ENCODE measurements around the gene ABCA3.

ABCA3 gene

DNA sequence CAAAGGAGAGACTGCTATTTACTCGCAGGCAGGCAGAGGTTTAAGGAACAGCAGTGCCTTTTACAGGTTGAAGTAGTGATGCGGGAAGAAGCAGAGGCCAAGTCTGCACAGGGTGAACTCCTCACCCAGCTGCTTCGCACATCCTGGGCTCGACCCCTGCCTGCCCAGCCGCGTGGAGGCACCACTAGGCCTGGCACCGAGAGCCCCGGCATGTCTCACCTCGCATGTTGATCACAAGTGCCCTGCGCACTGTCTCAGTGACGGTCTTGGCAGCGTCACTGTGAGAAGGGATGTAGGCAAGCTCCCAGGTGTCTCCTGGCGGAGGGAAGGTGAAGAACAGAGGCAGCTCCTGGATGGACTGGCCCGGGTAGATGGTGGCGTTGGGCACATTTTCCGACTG lies 14.7 kb downstream of the ABCA3 start:
- Histone ChIP-seq H3K36me3 (peaks cover 70% of the 10 kb centered on the region), H3K4me3 (ENCODE audit: low read depth, low read length) (no peak overlapping the region), H3K9me3 (no peaks in the 10 kb centered on the region), H3K27me3 (no peaks in the 10 kb centered on the region), H3K4me1 (no peaks in the 10 kb centered on the region)
- no peak for DNase-seq
- TF ChIP-seq, protein P1, sequence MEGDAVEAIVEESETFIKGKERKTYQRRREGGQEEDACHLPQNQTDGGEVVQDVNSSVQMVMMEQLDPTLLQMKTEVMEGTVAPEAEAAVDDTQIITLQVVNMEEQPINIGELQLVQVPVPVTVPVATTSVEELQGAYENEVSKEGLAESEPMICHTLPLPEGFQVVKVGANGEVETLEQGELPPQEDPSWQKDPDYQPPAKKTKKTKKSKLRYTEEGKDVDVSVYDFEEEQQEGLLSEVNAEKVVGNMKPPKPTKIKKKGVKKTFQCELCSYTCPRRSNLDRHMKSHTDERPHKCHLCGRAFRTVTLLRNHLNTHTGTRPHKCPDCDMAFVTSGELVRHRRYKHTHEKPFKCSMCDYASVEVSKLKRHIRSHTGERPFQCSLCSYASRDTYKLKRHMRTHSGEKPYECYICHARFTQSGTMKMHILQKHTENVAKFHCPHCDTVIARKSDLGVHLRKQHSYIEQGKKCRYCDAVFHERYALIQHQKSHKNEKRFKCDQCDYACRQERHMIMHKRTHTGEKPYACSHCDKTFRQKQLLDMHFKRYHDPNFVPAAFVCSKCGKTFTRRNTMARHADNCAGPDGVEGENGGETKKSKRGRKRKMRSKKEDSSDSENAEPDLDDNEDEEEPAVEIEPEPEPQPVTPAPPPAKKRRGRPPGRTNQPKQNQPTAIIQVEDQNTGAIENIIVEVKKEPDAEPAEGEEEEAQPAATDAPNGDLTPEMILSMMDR (IDR thresholded peaks at IDR 0.05; ENCODE audit: low read depth, low read length), result no peak

DNA sequence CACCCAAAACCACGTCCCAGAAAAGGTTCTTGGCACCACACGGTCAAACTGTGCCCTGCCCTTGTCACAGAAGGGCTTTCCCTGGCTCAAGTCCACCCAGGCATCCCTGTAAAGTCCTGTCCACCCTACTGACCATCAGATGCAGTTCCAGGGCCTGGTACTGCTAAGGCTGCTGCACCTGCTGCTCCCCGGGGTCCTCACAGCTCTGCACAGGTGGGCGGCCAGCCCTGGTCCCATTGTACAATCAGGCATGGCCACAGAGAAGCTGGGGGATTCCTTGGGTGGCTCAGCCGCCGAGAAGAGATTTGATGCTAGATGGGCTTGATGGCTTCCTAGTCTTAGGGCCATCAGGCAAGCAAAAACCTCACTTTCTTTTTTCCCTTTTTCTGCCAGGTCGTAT lies 15.3 kb downstream of the ABCA3 start:
- no peaks in the 10 kb centered on the region for H3K9me3 ChIP-seq
- no peaks in the 10 kb centered on the region for H3K4me1 ChIP-seq
- DNase-seq, result no peak
- TF ChIP-seq, protein P1 (IDR thresholded peaks at IDR 0.05; ENCODE audit: low read depth, low read length), result no peak
- no peak overlapping the region for H3K4me3 ChIP-seq (ENCODE audit: low read depth, low read length)
- H3K27me3 ChIP-seq, result no peaks in the 10 kb centered on the region
- H3K36me3 ChIP-seq, result peaks cover 70% of the 10 kb centered on the region

DNA sequence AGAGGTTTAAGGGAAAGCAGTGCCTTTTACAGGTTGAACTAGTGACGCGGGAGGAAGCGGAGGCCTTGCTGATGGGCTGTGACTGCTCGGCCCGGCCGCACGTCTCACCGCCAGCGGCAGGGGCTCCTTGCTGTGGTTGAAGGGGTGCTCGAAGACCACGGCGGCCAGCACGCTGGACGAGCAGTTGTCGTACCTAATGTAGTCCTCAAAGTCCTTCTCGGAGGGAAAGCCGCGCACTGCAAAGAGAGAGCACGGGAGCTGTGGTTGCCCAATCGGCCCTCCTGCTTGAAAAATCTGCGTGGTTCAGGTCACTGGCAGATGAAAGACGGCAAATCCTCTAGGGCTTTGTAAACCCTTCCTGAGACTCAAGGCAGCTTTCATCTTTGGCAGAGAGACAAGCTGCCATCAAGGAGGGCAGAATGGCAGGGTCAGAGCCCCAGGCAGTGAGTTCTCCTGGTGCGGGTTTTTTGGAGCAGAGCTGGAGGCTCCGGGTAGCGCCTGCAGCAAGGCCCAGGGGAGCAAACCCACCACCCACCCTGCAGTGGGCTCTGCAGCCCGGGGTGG lies 16.1 kb downstream of the ABCA3 start:
- H3K9me3 ChIP-seq, result no peaks in the 10 kb centered on the region
- TF ChIP-seq, protein P1 (IDR thresholded peaks at IDR 0.05; ENCODE audit: low read depth, low read length), result no peak
- peaks cover 72% of the 10 kb centered on the region for H3K36me3 ChIP-seq

DNA sequence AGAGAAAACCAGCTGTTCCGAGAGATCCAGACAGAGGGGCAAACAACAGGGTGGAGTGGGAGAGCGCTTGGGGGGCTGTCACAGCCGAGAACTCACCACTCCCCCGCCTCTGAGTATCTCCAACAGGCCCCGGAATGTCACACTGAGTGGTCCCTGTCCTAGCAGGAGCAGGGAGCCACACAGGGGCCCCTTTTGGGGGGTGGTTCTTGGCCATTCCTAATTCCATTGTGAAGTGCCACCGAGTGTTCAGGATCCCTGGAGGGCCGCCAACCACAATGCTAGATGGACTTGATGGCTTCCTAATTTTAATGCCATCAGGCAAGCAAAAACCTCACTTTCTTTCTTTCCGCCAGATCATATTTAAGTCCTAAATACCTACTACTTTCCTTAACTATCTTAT lies 16.8 kb downstream of the ABCA3 start:
- TF ChIP-seq, protein P1 (IDR thresholded peaks at IDR 0.05; ENCODE audit: low read depth, low read length), result no peak
- no peaks in the 10 kb centered on the region for H3K9me3 ChIP-seq
- H3K4me3 ChIP-seq (ENCODE audit: low read depth, low read length), result no peak overlapping the region
- DNase-seq, result no peak
- H3K4me1 ChIP-seq, result no peaks in the 10 kb centered on the region
- no peaks in the 10 kb centered on the region for H3K27me3 ChIP-seq
- H3K36me3 ChIP-seq, result peaks cover 76% of the 10 kb centered on the region

More for the DNA sequence above, 16.1 kb downstream of the ABCA3 start:
- DNase-seq, result no peak
- H3K4me3 ChIP-seq (ENCODE audit: low read depth, low read length), result no peak overlapping the region
- no peaks in the 10 kb centered on the region for H3K4me1 ChIP-seq
- no peaks in the 10 kb centered on the region for H3K27me3 ChIP-seq

DNA sequence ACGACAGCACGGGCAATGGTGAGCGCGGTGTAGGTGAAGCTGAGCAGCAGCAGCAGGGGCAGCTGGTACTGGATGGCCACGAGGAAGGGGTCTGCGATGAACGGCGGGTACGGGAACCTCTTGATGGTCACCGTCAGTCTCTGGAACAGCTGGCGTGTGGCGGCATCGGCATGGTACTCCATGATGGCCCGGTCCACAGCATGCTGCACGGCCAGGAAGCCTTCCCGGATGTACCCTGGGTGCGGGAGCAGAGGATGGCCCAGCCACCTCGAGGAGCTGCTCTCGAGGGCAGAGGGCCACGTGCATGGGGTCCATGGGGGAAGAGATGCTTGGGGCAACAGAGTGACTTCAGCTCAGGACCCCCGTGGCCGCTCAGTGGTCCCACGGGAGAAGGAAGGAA lies 20.9 kb downstream of the ABCA3 start:
- TF ChIP-seq, protein P1 (IDR thresholded peaks at IDR 0.05; ENCODE audit: low read depth, low read length), result no peak
- Histone ChIP-seq H3K27me3 (no peaks in the 10 kb centered on the region), H3K4me3 (ENCODE audit: low read depth, low read length) (no peak overlapping the region), H3K9me3 (no peaks in the 10 kb centered on the region), H3K36me3 (peaks cover 57% of the 10 kb centered on the region), H3K4me1 (no peaks in the 10 kb centered on the region)
- DNase-seq, result no peak

DNA sequence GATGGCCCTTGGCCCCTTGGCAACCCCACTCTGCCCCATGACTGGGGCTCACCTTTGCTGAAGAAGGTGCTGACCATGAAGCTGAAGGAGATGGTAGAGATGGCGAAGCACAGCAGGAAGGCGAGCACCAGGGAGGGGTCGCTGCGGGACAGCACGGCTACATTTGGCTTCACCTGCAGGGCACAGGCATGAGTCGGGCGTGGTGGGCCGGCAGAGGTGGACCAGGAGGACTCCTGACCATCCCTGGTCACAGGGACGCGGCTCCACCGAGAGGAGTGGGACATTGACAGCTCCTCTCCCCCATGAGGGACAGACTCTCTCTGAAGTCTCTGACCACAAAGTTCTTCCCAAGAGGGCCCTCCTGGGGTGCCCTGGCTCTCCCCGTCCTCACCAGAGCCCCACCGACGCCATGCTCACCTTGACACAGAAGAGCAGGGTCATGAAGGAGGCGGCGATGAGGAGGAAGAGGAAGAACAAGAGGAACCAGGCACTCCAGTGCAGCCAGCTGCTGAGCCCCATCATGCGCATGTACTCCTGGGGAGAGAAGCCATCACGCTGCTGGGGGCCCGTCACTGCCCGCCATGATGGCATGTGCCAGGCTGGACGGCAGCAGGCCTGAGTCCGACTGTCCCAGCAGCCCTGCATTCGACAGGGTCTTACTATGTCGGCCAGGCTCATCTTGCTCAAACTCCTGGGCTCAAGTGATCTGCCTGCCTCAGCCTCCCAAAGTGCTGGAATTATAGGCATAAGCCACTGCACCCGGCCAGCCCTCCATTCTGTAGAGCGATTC lies 23.1 kb downstream of the ABCA3 start:
- no peak overlapping the region for H3K4me3 ChIP-seq (ENCODE audit: low read depth, low read length)
- TF ChIP-seq, protein P1 (IDR thresholded peaks at IDR 0.05; ENCODE audit: low read depth, low read length), result no peak
- no peak for DNase-seq

More for the DNA sequence above, 23.1 kb downstream of the ABCA3 start:
- H3K9me3 ChIP-seq, result no peaks in the 10 kb centered on the region
- H3K4me1 ChIP-seq, result no peaks in the 10 kb centered on the region
- no peaks in the 10 kb centered on the region for H3K27me3 ChIP-seq
- H3K36me3 ChIP-seq, result peaks cover 44% of the 10 kb centered on the region

All from BE2C (cell line).